K562 (cell line): ENCODE data around the gene CBY3. TPM values are rescaled to one million over a fixed set of nuclear protein-coding genes. Genes with fewer than 3 reads are reported as not detected.

ENCODE experiments used
- ARNT ChIP-seq, 2 experiments: fragments of 450-650 bp; IDR thresholded peaks; 2 replicates each; pipeline ENCODE4 v1.6.1; 2016; ENCODE audit warnings: mild to moderate bottlenecking in 1 of 2
- BHLHE40 ChIP-seq: IDR thresholded peaks from 2 replicates; pipeline ENCODE4 v1.6.1; 2011; ENCODE audit warnings: low read length, improper control_type of control experiment
- BRF1 ChIP-seq: IDR thresholded peaks from 3 replicates; pipeline ENCODE4 v1.6.1; 2011; ENCODE audit warnings: borderline replicate concordance, mild to moderate bottlenecking; ENCODE audit not compliant: insufficient read length; ENCODE audit errors: extremely low read depth
- CBX8 ChIP-seq: fragments of 200-600 bp; sonication (generic); IDR thresholded peaks from 2 replicates; pipeline ENCODE4 v1.6.1; 2012; ENCODE audit warnings: borderline replicate concordance, mixed run types, low read depth, mild to moderate bottlenecking, moderate library complexity, mixed read lengths, low read length, control low read depth, inconsistent platforms; ENCODE audit not compliant: poor library complexity, severe bottlenecking; ENCODE audit errors: extremely low read depth
- GTF3C2 ChIP-seq: IDR thresholded peaks from 3 replicates; pipeline ENCODE4 v1.6.1; 2011; ENCODE audit warnings: borderline replicate concordance, mild to moderate bottlenecking, moderate library complexity; ENCODE audit not compliant: insufficient read length; ENCODE audit errors: extremely low read depth
- IRF2 ChIP-seq: sonication (generic); formaldehyde crosslinking; IDR thresholded peaks from 2 replicates; pipeline ENCODE4 v1.8.1; 2022; ENCODE audit warnings: mild to moderate bottlenecking, missing genetic modification reagents
- KAT7 ChIP-seq: sonication (generic); formaldehyde crosslinking; IDR thresholded peaks from 2 replicates; pipeline ENCODE4 v1.8.0; 2022; ENCODE audit warnings: missing genetic modification reagents, mild to moderate bottlenecking, borderline replicate concordance
- MEF2D ChIP-seq: conservative IDR thresholded peaks from 2 replicates; pipeline ENCODE4 v1.6.1; 2016; ENCODE audit warnings: low read depth, missing genetic modification characterization, missing compliant biosample characterization
- NFRKB ChIP-seq: fragments of 450-650 bp; IDR thresholded peaks from 2 replicates; pipeline ENCODE4 v1.6.1; 2016; ENCODE audit warnings: low read depth
- PHF8 ChIP-seq: fragments of 200-600 bp; sonication (generic); IDR thresholded peaks from 2 replicates; pipeline ENCODE4 v1.6.1; 2012; ENCODE audit warnings: mixed run types, mild to moderate bottlenecking, inconsistent platforms, low read length, moderate library complexity, borderline replicate concordance
- POLR2G ChIP-seq: fragments of 200-400 bp; formaldehyde crosslinking; IDR thresholded peaks from 2 replicates; pipeline ENCODE4 v1.6.1; 2017; ENCODE audit warnings: low read depth, mild to moderate bottlenecking, antibody characterized with exemption, low read length, moderate library complexity
- TCFL5 ChIP-seq: fragments of 250-450 bp; sonication (Bioruptor Pico); conservative IDR thresholded peaks from 2 replicates; pipeline ENCODE4 v1.6.1; 2021; ENCODE audit warnings: mild to moderate bottlenecking, moderate library complexity, matching md5 sums
- TEAD2 ChIP-seq: fragments of 450-650 bp; IDR thresholded peaks from 2 replicates; pipeline ENCODE4 v1.6.1; 2016; ENCODE audit warnings: missing genetic modification characterization, control low read depth, missing compliant biosample characterization
- THRAP3 ChIP-seq: fragments of 450-650 bp; IDR thresholded peaks from 2 replicates; pipeline ENCODE4 v1.6.1; 2016; ENCODE audit warnings: mild to moderate bottlenecking, inconsistent platforms, borderline replicate concordance
- U2AF1 ChIP-seq: fragments of 200-400 bp; formaldehyde crosslinking; optimal IDR thresholded peaks from 2 replicates; pipeline ENCODE3; 2017; ENCODE audit warnings: mild to moderate bottlenecking, low read depth, low read length, moderate library complexity
- USF1 ChIP-seq: sonication (generic); formaldehyde crosslinking; IDR thresholded peaks from 2 replicates; pipeline ENCODE4 v1.9.0; 2022; ENCODE audit warnings: mild to moderate bottlenecking, missing genetic modification reagents
- ZNF134 ChIP-seq: fragments of 250-450 bp; sonication (Bioruptor Pico); conservative IDR thresholded peaks from 2 replicates; pipeline ENCODE4 v1.4.0; 2020
- ZNF445 ChIP-seq: fragments of 250-450 bp; sonication (Bioruptor Pico); IDR thresholded peaks from 2 replicates; pipeline ENCODE4 v1.4.0; 2020; ENCODE audit warnings: low read depth, mild to moderate bottlenecking, moderate library complexity
- ZNF589 ChIP-seq: fragments of 200-800 bp; sonication (Bioruptor generic); IDR thresholded peaks from 2 replicates; pipeline ENCODE4 v1.6.1; 2016; ENCODE audit warnings: low read depth, missing genetic modification characterization, missing compliant biosample characterization
- ZNF785 ChIP-seq: fragments of 250-450 bp; sonication (Bioruptor Pico); IDR thresholded peaks from 2 replicates; pipeline ENCODE4 v1.4.0; 2020; ENCODE audit warnings: mild to moderate bottlenecking
- polyA plus RNA-seq, 8 experiments: library from polyadenylated mRNA; depleted of rRNA in 4 of 8; stranded (reverse) in 5 of 8; unstranded in 3 of 8; fragments of >200 nt; fragmentation: Nextera tagmentation in 2 of 8; fragmentation: Illumina TruSeq in 1 of 8; extraction: Ambion mirVana in 2 of 8; extraction: Trizol in 1 of 8; gene quantifications; 2 replicates each; pipeline versions ENCODE4 v1.2.1 to v1.2.3, GENCODE V29; 2011 to 2014; ENCODE audit warnings: inconsistent platforms in 1 of 8, missing spikeins in 1 of 8
- total RNA-seq, 7 experiments: library from RNA; depleted of rRNA in 6 of 7; stranded (reverse); fragments of >200 nt in 6 of 7; fragmentation: Illumina TruSeq in 2 of 7; extraction: Trizol in 2 of 7; gene quantifications; 2 replicates each; pipeline versions ENCODE4 v1.2.1 to v1.2.3, GENCODE V29; 2011 to 2021; ENCODE audit warnings: low replicate concordance in 1 of 7
- TF ChIP-seq, protein P1 (sequence below): fragments of 450-650 bp; IDR thresholded peaks from 2 replicates; pipeline ENCODE4 v1.6.1; 2017; ENCODE audit warnings: antibody characterized with exemption

CBY3 gene
- total and polyA plus RNA-seq, 9 of the 15 experiments (the other 6 are each of a cell fraction or from before 2014, with no cell fraction given): not detected

DNA sequence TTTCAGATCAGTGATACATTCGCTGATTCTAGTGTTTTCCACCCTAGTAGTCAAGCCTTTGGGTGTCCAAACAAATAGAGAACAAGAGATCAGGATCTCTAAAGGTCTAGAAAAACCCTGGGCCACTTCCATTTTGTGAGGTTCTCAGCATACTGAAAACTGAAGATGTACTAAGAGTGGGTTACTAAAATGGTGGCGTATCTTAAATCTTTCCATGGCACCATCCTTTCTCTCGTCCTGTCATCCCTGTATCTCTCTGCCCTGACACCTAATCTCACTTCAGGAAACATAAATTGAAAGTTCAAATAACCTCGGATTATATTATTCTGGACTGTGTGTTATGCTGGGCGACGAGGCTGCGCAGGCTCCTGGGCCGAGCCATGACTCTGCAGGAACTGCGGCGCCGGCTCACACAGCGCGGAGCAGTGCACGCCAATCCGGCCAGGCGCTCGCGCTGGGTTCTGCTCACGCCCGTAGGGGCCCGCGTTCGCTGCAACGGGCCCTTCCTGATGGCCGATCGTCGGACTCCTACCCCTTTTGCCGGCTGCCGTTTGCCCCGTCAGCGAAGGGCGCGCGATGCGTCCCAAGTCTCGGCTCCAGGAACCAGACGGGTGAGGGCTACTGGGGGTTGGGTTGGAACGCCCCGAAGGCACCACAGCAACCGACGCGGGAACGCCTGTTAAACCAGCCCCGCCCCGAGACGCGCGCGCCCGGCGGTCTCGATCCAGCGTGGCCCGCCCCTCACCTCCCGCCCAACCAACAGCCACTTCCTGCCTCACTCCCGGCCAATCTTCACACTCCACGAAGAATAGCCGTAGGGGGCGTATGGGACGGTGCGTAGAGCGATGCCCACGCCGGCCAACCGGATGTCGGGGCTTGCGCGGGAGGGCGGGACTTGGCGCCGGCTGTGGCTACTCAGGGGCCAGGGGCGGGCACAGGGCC is 17.4 kb upstream of the CBY3 start (continued):
- TF ChIP-seq GTF3C2 (no peak), POLR2G (peak; percentile 90), NFRKB (peak; percentile 83), TCFL5 (CRISPR knock-in tag) (no peak), ARNT (IDR thresholded peaks at IDR 0.05) (no peak), ZNF134 (CRISPR knock-in tag) (no peak), PHF8 (peak; percentile 92), BRF1 (no peak), USF1 (CRISPR knock-in tag) (no peak), BHLHE40 (no peak), THRAP3 (no peak), TEAD2 (no peak), ZNF589 (CRISPR knock-in tag) (peak; percentile 82; the same call in 1 of the 2 replicates), IRF2 (CRISPR knock-in tag) (no peak), KAT7 (CRISPR knock-in tag) (no peak), MEF2D (tag) (no peak), U2AF1 (peak; percentile 3), ZNF445 (CRISPR knock-in tag) (no peak), ZNF785 (no peak), CBX8 (no peak)
- TF ChIP-seq, protein P1, sequence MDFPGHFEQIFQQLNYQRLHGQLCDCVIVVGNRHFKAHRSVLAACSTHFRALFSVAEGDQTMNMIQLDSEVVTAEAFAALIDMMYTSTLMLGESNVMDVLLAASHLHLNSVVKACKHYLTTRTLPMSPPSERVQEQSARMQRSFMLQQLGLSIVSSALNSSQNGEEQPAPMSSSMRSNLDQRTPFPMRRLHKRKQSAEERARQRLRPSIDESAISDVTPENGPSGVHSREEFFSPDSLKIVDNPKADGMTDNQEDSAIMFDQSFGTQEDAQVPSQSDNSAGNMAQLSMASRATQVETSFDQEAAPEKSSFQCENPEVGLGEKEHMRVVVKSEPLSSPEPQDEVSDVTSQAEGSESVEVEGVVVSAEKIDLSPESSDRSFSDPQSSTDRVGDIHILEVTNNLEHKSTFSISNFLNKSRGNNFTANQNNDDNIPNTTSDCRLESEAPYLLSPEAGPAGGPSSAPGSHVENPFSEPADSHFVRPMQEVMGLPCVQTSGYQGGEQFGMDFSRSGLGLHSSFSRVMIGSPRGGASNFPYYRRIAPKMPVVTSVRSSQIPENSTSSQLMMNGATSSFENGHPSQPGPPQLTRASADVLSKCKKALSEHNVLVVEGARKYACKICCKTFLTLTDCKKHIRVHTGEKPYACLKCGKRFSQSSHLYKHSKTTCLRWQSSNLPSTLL: no peak
